Stimulated activated naive CD4-positive, alpha-beta T cell (primary cell): ENCODE results near the gene HTR3D.
A peak's percentile ranks its signal among the peaks of the same experiment; 100 is the strongest.
"Not testable (repeated sequence)": the region's sequence is repeated elsewhere in the genome, so short reads cannot be mapped to it uniquely, and the experiment has no call there.

Source experiments
- DNase-seq, 6 experiments: peaks; one replicate each; lab custom pipeline; 2025; lab: John Stamatoyannopoulos, UW

The HTR3D gene, protein sequence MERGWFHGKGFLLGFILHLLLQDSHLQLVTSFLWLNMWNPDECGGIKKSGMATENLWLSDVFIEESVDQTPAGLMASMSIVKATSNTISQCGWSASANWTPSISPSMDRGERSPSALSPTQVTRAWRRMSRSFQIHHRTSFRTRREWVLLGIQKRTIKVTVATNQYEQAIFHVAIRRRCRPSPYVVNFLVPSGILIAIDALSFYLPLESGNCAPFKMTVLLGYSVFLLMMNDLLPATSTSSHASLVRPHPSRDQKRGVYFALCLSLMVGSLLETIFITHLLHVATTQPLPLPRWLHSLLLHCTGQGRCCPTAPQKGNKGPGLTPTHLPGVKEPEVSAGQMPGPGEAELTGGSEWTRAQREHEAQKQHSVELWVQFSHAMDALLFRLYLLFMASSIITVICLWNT

DNA sequence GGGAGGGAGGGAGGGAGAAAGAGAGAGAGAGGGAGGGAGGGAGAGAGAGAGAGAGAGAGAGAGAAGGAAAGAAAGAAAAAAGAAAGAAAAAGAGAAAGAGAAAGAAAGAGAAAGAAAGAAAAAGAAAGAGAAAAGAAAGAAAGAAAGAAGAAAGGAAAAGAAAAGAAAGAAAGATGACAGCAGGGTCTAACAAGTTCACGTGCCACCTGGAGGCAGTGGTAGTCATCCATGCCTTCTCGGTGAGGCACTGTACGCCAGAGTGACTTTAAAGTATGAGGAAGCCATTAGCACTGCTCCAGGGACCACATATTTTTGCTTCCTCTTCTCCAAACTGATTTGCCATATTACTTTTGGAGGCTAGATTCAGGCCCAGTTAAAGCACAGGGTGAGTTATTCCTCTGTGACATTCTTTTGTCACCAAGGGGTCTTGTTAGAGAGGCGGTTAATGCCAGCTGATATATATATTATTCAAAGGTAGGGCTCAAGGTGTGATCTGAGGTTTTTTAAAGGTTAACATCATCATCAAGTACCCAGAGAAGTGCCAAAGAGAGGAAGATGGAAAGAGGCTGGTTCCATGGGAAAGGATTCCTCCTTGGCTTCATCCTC lies at the start of gene HTR3D:
TSS of gene HTR3D (plus strand) at position 556 of the 606 bp plus-strand sequence. CDS start at position 556, 0 bp downstream.
- no peak for DNase-seq

DNA sequence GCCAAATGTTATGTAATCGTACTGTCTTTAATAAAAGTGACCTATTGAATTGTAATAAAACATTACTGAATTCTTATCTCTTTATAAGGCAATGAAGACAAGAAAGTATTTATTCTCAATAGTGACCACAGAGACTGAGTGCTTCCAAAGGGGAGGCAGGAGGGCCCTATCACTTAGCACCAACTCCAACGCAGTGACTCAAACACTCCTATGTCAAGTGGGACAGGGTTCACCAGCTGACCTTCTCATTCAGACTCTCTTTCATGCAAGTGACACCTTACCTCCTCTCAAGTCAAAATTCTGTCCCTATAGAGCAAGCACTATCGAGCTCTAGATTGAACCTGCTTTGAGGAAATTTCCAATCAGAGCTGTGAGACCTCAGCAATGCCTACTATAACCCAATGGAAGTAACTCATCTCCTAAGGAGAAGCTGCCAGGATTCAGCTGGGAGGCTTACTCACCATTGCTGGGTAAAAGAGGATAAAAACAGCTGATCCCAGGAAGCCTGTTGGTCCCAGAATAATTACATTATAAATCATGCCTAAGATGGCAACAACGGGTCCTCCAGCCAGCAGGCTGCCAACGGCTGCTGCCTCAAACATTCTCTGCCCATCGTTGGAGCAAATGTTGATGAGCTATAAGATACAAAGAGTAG lies 49.4 kb upstream of the HTR3D start:
- no peak for DNase-seq

DNA sequence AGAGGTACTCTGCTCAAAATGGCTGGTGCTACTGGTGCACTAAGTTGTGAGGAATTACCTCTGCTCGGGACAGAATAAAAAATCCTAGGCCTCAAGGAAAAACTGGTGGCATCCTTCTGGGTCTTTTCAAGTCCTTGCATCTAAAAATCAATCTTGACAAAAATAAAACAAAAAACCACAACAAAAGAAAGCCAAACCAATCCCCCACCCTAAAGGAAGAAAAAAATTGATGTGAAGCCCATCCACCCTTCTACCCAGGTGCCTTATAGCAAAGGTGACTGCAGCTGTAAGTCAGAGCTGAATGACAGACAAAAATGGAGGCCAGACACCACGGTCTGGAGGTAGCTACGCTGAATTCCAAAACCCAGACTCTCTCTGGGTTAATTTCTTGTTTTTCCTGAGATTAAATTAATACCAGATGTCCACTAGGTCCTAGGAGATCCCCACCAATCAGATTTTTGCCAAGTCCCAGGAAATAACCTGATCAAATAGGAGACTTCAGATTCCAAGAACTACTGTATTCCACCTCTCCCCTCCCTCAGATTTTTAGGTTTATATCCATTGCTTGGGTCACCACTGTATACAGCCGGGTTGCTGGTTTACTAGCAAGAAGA lies 47.3 kb upstream of the HTR3D start:
- DNase-seq, result no peak

DNA sequence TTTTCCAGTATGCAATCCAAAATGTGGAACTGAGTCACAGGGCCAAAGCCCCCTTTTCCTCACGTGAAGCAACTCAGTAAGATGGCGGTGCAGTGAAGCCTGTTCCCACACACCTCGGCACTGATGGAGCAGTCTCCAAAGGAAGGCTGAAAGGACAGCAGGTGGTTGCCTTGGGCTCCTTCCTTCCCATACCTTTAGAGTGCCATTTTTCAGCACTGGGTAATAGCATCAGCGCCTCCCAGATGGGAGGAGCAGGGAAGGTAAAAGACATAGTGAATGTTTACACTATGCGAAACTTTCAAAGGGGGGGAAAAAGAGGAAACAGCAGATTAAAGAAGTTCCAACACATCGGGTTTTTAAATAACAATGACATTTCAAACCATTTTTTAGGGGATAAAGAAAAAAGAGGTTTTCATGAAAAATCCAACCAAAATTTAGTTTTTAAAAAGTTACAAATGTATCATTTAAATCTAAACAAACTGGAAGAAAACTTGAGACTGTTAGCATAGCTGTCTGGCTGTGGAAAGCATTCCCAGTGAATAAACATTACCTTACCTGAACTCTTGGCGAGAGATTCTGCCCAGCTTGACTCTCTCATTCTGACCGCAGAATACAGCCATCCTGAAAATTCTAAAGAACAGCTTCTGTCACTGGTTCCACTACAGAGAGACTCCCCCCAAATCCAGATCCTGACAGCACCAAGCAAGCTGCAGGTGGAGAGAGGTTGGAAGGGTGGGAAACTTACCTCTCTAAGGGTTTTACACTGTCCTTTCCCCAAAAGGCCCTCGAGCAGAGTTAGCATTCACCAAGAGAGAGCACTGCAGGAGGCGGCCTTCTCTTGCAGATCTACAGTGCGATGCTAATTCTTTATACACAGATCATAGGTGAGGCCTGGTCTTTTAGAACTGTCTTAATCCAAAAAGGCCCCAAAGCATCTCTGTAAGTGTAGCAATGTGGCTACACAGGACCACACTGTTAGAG lies 46.5 kb upstream of the HTR3D start:
- DNase-seq, result no peak

DNA sequence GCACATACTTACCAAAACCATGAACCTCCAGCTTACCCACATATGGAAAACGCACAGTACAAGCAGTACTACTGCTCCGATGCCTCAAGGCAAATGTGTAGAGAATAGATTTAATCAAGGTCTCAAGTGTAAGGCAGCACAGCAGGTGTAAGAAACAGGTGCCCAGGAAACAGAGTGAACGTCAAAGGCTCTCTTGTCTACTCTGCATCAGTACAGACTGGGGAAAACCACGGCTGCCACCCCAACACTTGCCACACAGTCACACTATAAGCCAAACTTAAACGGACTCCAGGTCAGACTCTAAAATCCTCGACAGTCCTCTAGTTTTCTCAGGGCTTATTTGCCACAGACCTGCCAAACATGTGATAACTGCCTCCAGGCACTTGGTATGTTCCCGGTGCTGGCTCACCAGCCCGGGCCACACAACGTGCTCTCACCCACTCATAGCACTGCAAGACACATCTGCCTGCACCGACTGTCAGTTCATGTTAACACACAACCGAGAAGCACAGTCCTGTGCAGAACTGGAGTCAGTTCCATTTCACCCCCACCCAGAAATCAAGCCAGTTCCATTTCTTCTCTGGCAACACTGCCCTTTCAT lies 44.4 kb upstream of the HTR3D start:
- no peak for DNase-seq

DNA sequence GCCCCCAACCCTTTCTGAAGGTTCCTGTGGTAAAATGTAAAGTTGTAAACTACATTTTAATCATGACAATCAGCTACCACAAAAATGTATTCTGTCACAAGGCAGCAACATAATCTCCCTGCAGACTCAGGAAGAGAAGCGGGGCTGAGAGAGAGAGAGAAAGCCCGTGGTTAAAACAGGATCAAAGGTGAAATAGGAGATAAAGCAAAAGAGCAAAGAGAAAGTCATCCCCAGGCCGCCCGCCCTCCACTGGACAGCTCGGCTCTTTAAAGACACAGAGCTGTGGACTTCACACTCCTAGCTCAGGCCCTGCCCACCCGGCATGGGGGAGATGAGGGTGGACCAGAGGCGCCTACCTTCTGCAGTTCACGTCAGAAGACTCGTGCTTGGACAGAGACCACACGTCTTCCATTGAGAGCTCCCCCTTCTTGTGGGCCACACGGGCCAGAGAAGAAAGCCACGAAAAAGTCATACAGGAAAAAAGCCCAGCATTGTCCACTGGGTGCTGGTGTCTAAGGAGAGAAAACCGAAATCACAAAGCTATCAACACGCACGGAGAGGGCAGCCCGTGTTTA lies 43.2 kb upstream of the HTR3D start:
- no peak for DNase-seq

DNA sequence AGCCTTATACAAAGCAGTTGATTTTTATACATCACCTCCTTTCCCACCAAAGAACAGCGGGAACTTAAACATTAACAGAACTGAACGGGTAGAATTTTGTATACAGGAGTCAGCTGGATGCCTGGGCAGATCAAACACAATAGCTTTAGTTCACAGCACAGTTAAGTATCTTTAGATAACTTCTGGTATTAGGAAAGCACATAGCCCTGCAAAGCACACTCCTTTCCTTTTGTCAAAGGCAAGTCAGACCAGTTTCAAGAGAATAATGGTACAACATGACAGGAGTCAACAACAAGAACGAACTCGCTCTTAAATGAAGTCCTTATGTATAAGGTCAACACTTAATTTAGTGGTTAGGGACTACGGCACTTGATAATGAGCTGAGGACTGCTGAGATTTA lies 40.1 kb upstream of the HTR3D start:
- DNase-seq, result no peak

DNA sequence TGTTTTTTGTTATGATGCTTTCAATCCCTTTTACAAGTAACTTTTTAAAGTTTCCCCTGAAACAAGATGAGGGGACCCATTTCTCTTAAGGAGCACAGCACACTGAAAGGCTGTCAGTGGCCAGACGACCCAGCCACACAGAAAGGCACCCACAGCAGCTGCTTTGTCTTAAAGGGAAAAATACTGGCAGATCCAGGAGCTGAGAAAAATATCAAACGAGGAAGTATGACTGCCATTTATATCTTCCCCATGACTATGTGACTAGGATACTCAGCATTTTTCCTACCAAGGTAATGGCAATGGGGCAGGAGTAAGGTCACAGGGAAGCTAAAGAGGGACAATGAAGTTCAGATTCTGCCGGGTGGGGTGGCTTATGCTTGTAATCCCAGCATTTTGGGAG lies 29.8 kb upstream of the HTR3D start:
- DNase-seq, result no peak

DNA sequence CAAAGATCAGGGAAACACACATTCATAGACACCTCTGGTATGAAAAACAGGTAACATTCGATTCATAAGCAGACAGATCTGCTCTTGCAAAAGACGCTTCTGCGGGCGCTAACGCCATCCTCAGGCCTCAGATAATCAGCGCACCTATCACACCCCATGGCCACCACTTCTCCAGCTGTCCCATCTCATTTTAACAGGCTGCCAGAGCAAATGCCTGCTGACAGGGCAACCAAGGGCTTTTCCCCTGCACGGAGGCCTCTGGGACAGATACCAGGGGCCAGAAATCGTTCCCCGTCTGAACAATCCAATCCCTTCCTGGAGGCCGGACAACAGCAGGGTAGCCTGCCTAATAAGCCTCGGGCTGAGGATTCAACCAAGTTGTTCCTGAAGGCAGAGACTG lies 29.1 kb upstream of the HTR3D start:
- no peak for DNase-seq

DNA sequence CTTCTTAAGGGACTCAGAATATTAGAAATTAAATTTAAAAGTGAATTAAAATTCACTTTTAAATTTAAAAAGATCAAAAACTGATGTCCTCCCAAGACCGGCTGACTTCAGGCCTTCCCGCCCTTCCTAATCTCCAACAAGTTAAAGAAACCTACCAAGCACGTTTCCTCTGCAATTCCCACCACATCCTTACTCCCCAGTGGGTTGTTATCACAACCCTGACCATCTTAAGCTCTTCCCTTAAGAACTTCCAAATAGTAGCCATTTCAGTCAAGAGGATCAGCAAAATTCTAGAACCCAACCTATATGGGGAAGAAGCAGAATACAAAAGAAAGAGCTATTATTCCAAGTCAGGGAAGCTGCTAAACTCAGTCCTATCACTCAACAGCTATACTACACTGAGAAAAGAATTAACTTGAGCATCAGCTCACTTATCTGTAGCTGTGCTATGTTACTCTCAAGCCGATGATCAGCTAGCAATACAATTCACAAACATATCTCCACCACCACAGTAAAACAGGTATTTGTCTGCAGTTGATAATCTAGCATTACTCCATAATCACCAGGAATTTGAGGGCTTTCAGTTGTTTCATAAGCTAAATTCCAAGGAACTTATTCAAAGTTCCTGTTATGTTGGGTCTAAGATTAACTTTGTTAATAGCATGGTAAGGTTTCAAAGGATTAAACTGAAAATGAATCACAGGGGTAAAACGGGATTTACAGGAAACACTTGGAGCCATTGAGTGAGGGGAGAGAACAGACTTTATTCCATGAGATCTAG lies 28.2 kb upstream of the HTR3D start:
- no peak for DNase-seq

DNA sequence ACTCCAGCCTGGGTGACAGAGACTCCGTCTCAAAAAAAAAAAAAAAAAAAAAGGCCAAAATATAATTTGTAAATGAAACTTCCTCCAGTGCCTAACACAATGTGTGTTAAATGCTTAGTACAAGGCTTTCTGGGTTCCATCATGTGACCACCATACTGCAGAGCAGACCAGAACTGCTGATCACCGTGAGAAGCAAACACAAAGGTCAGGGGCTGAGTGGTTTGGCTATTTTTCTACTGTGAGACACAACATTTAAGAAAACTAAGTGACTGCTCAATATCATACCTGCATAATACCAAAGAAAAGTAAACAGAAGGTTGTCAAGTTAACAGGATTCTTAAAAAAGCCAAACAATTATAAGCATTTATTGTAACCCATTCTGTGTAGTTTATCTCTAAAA lies 27.1 kb upstream of the HTR3D start:
- DNase-seq, result no peak

DNA sequence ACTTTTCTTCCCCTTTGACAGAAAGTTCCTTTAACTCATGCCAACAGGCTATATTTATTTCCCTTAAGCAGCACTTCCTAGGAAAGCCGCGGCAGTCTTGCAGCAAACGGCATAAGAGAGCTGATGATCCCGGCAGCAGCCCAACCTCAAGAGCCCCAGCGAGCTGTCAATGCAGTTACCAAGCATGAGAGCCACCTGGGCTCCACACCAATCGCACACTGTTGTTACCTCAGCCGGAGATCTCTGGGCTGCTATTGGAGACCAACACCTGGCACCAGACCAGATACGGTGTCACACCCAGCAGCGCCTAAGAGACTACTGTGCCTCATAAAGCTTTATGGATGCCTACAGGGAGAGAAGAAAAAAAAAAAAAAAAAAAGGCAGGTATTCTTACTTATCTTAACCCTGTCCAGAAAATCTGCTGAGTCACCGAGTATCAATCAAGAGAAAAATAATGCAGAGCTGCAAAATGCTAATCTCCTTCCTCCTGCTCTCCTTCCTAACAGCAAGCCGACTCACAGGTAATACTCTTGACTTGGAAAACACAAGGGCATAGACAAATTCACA lies 25.5 kb upstream of the HTR3D start:
- DNase-seq, result peak in 3 of 6 experiments; percentile 29 to 43 (median 36)

DNA sequence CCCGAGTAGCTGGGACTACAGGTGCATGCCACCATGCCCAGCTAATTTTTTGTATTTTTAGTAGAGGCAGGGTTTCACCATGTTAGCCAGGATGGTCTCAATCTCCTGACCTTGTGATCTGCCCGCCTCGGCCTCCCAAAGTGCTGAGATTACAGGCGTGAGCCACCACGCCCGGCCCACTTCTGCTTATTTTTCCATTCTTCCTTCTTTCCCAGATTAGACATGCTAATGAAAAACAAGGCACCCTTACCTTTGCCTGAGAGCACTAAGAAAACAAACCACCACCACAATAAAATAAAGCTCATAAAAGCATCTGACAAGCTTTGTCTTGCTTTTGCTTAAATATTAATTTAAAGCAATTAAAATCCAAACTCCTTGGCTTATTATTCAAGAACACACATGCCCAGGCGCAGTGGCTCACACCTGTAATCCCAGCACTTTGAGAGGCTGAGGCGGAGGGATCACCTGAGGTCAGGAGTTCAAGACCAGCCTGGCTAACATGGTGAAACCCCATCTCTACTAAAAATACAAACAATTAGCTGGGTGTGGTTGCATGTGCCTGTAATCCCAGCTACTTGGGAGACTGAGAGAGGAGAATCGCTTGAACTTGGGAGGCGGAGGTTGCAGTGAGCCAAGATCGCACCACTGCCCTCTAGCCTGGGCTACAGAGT lies 24.3 kb upstream of the HTR3D start:
- DNase-seq, result not testable (repeated sequence)

DNA sequence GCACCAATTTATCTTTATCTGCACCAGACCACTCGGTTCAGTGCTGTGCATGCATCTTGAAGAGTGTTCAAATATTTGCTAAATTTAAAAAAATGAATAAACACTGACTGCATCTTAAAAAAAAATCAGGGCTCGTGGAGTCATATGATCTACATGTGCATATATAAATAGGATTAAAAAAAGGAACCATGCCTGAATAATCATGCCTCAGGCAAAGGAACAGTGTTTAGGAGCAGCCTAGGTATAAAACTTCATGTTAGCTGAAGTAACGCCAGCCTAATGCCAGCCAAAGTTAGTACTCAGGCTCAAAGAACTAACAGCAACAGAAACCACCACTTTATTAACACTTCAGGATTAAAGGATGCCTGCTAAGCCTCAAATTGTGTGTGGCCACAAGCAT lies 23.4 kb upstream of the HTR3D start:
- no peak for DNase-seq

DNA sequence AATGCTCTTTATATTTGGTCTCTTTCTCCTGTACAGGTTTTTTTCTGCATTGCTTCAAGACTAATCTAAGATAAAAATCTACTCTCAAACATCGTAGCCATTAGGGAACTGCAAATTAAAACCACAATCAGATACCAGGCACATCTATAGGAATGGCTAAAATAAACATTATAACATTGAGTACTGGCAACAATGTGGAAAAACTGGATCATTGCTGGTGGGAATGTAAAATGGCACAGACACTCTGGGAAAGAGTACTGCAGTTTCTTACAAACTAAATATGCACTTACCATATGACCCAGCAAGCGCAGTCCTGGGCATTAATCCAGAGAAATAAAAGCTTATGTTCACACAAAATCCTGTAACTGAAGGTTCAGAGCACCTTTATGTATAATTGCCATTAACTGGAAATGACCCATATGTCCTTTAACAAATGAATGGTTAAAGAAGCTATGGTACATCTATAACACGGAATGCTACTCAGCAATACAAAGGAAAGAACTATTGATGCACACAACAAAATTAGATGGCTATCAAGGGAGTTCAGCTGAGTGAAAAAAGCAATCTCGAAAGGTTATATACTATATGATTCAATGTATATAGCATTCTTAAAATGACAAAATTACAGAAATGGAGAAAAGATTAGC lies 20.2 kb upstream of the HTR3D start:
- no peak for DNase-seq

DNA sequence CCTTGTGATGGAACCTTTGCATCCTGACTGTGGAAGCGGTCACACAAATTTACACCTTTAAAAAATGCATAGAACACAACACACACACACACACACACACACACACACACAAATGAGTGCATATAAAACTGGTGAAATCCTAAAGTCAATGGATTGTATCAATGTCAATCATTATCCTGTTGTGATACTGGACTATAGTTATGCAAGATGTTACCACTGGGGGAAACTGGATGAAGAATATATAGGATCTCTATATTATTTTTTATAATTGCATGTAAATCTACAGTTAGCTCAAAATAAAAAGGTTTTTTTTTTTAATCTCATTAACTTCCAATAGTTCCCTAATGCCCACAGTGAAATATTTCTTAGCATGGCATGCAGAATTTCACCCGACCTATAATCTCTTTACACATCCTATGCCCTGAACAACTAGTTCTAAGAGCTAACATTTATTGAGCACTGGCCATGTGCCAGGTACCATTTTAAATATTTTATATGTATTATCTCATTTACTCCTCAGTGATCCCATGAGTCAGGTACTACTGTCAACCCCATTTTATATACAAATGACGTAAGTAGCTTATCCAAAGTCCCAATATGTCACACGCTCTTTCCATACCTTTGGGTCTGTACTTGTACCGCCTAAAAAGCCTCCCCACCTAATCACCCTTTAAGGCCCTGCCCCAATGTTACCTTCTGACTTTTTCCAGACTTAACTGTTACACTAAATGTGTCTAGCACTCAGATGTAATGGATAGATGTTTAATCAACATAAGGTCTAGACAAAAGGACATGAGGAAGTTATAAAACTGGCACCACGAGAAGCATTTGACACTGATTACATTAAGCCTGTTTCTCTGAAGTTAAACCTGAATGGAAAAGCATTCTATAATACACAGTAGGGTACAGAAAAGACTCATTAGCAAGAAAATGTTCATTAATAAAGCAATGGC lies 19.3 kb upstream of the HTR3D start:
- no peak for DNase-seq

DNA sequence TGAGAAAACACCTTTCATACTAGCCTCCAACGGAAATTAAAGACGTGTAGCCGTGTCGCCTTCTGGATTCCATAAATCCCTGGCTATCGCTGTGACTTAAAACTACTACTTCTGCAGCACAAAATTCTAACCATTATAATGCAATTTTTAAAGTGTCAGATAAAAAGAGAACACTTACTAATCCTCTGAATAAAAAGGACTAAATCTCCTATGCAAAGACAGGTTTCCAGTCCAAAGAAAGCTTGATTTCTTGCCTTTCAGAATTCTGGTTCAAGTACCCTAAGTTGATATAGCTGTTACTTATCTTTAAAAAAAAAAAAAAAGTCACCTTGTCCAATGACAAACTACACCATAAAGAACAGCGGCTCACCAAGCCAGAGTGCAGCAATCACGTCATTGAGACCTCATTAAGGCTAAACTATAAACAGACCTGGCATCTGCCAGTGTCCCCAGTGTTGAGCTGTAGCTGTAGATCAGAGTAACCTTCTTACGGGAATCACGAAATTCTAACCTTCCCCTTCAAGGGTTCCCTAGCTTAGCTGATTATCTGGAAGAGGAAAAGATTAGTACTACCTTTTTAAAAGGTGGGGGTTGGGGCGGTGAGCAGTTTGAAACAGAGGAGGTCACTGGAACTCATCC lies 16.0 kb upstream of the HTR3D start:
- no peak for DNase-seq
